ENCODE results near the gene B4GALT1.

B4GALT1 gene

GRCh38 chr9:33125461-33125860 lies 41.7 kb downstream of the B4GALT1 start:
- no peak for TF ChIP-seq CTCF (IDR thresholded peaks at IDR 0.05)

- no peak for TF ChIP-seq CTCF (IDR thresholded peaks at IDR 0.05)
These were observed 42.3 kb downstream of the B4GALT1 start for GRCh38 chr9:33124751-33125381.

- no peak for TF ChIP-seq CTCF (IDR thresholded peaks at IDR 0.05)
These were observed 43.1 kb downstream of the B4GALT1 start for GRCh38 chr9:33124046-33124445.

GRCh38 chr9:33123407-33124031 lies 43.6 kb downstream of the B4GALT1 start:
- TF ChIP-seq CTCF (IDR thresholded peaks at IDR 0.05), result no peak

- no peak for TF ChIP-seq CTCF (IDR thresholded peaks at IDR 0.05)
These were observed 46.5 kb downstream of the B4GALT1 start for GRCh38 chr9:33120620-33121019.

GRCh38 chr9:33117796-33118195 lies 49.3 kb downstream of the B4GALT1 start:
- no peak for TF ChIP-seq CTCF (IDR thresholded peaks at IDR 0.05)

DNA sequence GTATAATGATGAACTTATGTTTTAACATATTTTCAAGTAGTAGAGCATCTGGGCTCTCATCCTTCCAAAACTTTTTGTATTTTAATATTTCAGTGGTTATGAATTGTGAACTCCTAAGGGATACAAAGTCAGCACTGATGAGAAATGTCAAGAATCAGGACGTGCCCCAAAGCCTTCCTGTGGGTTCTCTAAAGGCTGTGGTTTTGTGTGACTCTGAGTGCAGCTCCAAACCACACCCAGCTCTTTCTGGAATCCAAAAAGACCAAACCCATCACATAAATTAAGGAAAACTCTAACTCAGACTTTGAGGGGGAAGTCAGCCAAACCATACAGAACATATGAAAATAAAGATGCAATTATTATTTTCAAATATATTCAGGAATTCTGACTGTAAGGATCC lies 49.8 kb downstream of the B4GALT1 start:
- no peak for TF ChIP-seq CTCF (IDR thresholded peaks at IDR 0.05)
